ENCODE data around the gene PDRG1. TPM values are rescaled to one million over a fixed set of nuclear protein-coding genes. Genes with fewer than 3 reads are reported as not detected.
"Not testable (repeated sequence)": the region's sequence is repeated elsewhere in the genome, so short reads cannot be mapped to it uniquely, and the experiment has no call there.

The PDRG1 gene
- polyA plus RNA-seq, 1 donor from 2014 or later, result 50.6 TPM

GRCh38 chr20:31917962-31918412 lies 33.9 kb downstream of the PDRG1 start:
- H2AFZ ChIP-seq (ENCODE audit: low read depth, low read length); H3K9ac ChIP-seq (ENCODE audit: low read length); H3K79me2 ChIP-seq (replicated peaks; ENCODE audit: insufficient read depth, low read length); H3K4me3 ChIP-seq (ENCODE audit: low read length); H3K9me3 ChIP-seq (ENCODE audit: low read length); H3F3A ChIP-seq (ENCODE audit: insufficient read depth, low read length, poor library complexity, severe bottlenecking); H3K27ac ChIP-seq (ENCODE audit: low read length); H3K36me3 ChIP-seq (ENCODE audit: insufficient read depth, low read length); H4K20me1 ChIP-seq (ENCODE audit: insufficient read depth); H3K4me2 ChIP-seq (ENCODE audit: low read length); H3K27me3 ChIP-seq (ENCODE audit: insufficient read depth, low read depth, low read length); H3K9me2 ChIP-seq (ENCODE audit: insufficient read depth, low read length): not testable (repeated sequence)

GRCh38 chr20:31916708-31917107 lies 35.1 kb downstream of the PDRG1 start:
- Histone ChIP-seq H3K4me3 (ENCODE audit: low read length) (no peak overlapping the region), H3F3A (ENCODE audit: insufficient read depth, low read length, poor library complexity, severe bottlenecking) (no peaks in the 10 kb centered on the region), H3K27ac (ENCODE audit: low read length) (no peak overlapping the region), H3K9me2 (ENCODE audit: insufficient read depth, low read length) (no peaks in the 10 kb centered on the region), H2AFZ (ENCODE audit: low read depth, low read length) (no peak overlapping the region), H3K79me2 (replicated peaks; ENCODE audit: insufficient read depth, low read length) (no peaks in the 10 kb centered on the region), H3K9ac (ENCODE audit: low read length) (no peak overlapping the region), H3K27me3 (ENCODE audit: insufficient read depth, low read depth, low read length) (no peaks in the 10 kb centered on the region), H3K9me3 (ENCODE audit: low read length) (no peaks in the 10 kb centered on the region), H3K36me3 (ENCODE audit: insufficient read depth, low read length) (no peaks in the 10 kb centered on the region), H3K4me2 (ENCODE audit: low read length) (no peak overlapping the region), H4K20me1 (ENCODE audit: insufficient read depth) (no peaks in the 10 kb centered on the region)
- TF ChIP-seq EZH2 (IDR thresholded peaks at IDR 0.05; ENCODE audit: borderline replicate concordance, insufficient read depth, low read length, poor library complexity, severe bottlenecking), result no peak
- no peak for TF ChIP-seq RAD21 (conservative IDR thresholded peaks at IDR 0.05)
- no peak for TF ChIP-seq TAF1 (IDR thresholded peaks at IDR 0.05; ENCODE audit: low read depth)
- no peak for TF ChIP-seq POLR2AphosphoS5 (IDR thresholded peaks at IDR 0.05)
- no peak for TF ChIP-seq EP300 (conservative IDR thresholded peaks at IDR 0.05; ENCODE audit: poor library complexity, severe bottlenecking)

DNA sequence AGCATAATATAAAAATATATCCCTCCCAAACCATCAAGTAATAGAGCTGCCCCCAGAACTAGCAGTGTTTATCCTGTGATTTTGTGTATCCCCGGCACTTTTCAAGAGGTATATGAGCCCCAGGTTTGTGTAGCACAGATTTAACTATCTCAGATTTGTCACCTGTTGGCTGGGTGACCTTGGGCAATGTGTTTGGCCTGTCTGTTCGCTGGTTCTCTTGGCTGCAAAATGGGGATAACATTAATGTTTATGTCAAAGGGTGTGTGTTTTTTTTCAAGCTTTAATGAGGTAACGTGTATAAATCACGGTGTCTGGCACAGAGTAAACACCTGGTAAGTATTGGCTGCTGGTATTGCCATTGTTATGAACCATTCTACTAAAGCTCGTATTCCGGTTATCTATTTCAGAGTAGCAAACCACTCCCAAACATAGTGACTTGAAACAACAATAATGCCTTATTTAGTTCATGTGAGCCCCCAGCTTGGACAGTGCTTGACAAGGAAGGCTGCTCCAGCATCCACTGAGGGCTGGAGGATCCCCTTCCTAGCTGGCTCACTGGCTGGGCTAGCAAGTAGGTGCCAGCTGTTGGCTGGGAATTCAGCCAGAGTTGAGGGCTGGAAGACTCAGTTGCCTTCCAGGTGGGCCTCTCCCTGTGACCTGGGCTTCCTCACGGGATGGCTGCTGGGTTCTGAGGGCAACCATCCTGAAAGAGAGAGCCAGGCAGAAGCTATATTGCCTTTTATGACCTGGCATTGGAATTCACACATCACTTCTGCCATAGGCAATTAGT lies 36.2 kb downstream of the PDRG1 start:
- TF ChIP-seq POLR2AphosphoS5 (IDR thresholded peaks at IDR 0.05) (no peak), TAF1 (IDR thresholded peaks at IDR 0.05; ENCODE audit: low read depth) (no peak), RAD21 (conservative IDR thresholded peaks at IDR 0.05) (no peak), REST (IDR thresholded peaks at IDR 0.05; ENCODE audit: borderline replicate concordance) (no peak), SMC3 (conservative IDR thresholded peaks at IDR 0.05; ENCODE audit: poor library complexity) (no peak), EZH2 (IDR thresholded peaks at IDR 0.05; ENCODE audit: borderline replicate concordance, insufficient read depth, low read length, poor library complexity, severe bottlenecking) (no peak), EP300 (conservative IDR thresholded peaks at IDR 0.05; ENCODE audit: poor library complexity, severe bottlenecking) (no peak), MXI1 (conservative IDR thresholded peaks at IDR 0.05; ENCODE audit: poor library complexity, severe bottlenecking) (no peak)
- TF ChIP-seq, protein P1, sequence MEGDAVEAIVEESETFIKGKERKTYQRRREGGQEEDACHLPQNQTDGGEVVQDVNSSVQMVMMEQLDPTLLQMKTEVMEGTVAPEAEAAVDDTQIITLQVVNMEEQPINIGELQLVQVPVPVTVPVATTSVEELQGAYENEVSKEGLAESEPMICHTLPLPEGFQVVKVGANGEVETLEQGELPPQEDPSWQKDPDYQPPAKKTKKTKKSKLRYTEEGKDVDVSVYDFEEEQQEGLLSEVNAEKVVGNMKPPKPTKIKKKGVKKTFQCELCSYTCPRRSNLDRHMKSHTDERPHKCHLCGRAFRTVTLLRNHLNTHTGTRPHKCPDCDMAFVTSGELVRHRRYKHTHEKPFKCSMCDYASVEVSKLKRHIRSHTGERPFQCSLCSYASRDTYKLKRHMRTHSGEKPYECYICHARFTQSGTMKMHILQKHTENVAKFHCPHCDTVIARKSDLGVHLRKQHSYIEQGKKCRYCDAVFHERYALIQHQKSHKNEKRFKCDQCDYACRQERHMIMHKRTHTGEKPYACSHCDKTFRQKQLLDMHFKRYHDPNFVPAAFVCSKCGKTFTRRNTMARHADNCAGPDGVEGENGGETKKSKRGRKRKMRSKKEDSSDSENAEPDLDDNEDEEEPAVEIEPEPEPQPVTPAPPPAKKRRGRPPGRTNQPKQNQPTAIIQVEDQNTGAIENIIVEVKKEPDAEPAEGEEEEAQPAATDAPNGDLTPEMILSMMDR (IDR thresholded peaks at IDR 0.05; ENCODE audit: poor library complexity, severe bottlenecking), result no peak
- Histone ChIP-seq H3K36me3 (ENCODE audit: insufficient read depth, low read length) (no peaks in the 10 kb centered on the region), H4K20me1 (ENCODE audit: insufficient read depth) (no peaks in the 10 kb centered on the region), H3K27me3 (ENCODE audit: insufficient read depth, low read depth, low read length) (no peaks in the 10 kb centered on the region), H3K9me2 (ENCODE audit: insufficient read depth, low read length) (no peaks in the 10 kb centered on the region), H3K9me3 (ENCODE audit: low read length) (no peaks in the 10 kb centered on the region), H3K9ac (ENCODE audit: low read length) (no peak overlapping the region), H2AFZ (ENCODE audit: low read depth, low read length) (no peak overlapping the region), H3K79me2 (replicated peaks; ENCODE audit: insufficient read depth, low read length) (no peaks in the 10 kb centered on the region), H3K4me3 (ENCODE audit: low read length) (no peak overlapping the region), H3K27ac (ENCODE audit: low read length) (no peak overlapping the region), H3K4me2 (ENCODE audit: low read length) (no peak overlapping the region), H3F3A (ENCODE audit: insufficient read depth, low read length, poor library complexity, severe bottlenecking) (no peaks in the 10 kb centered on the region)
